NCI-H187 treated with DMSO at 0.1 percent for 48 hours (cell line): ENCODE data around the gene NUDT3.
"Not testable (repeated sequence)": the region's sequence is repeated elsewhere in the genome, so short reads cannot be mapped to it uniquely, and the experiment has no call there.

ENCODE experiments used
- DNase-seq: peaks from one replicate; lab custom pipeline; 2025; lab: John Stamatoyannopoulos, UW

NUDT3 gene

GRCh38 chr6:34370361-34370760 is 22.1 kb downstream of the NUDT3 start:
- no peak for DNase-seq

- DNase-seq = no peak
These were observed 23.1 kb downstream of the NUDT3 start for GRCh38 chr6:34369385-34369784.

- DNase-seq = no peak
These were observed 25.9 kb downstream of the NUDT3 start for GRCh38 chr6:34366639-34366921.

- not testable (repeated sequence) for DNase-seq
These were observed 26.5 kb downstream of the NUDT3 start for GRCh38 chr6:34365781-34366638.

- DNase-seq = not testable (repeated sequence)
These were observed 28.8 kb downstream of the NUDT3 start for GRCh38 chr6:34363681-34364075.

GRCh38 chr6:34362909-34363680 is 29.4 kb downstream of the NUDT3 start:
- no peak for DNase-seq

GRCh38 chr6:34362176-34362575 is 30.3 kb downstream of the NUDT3 start:
- DNase-seq = no peak

GRCh38 chr6:34360556-34360955 is 31.9 kb downstream of the NUDT3 start:
- DNase-seq = no peak

GRCh38 chr6:34359418-34360158 is 32.9 kb downstream of the NUDT3 start:
- no peak for DNase-seq

GRCh38 chr6:34358389-34358905 is 34.0 kb downstream of the NUDT3 start:
- DNase-seq = peak; percentile 1

- DNase-seq = no peak
These were observed 34.5 kb downstream of the NUDT3 start for GRCh38 chr6:34357937-34358336.

GRCh38 chr6:34355889-34356288 is 36.6 kb downstream of the NUDT3 start:
- DNase-seq = no peak

- DNase-seq = not testable (repeated sequence)
These were observed 38.2 kb downstream of the NUDT3 start for GRCh38 chr6:34354230-34354629.

GRCh38 chr6:34353530-34353929 is 38.9 kb downstream of the NUDT3 start:
- DNase-seq = not testable (repeated sequence)

- DNase-seq = no peak
These were observed 40.0 kb downstream of the NUDT3 start for GRCh38 chr6:34352305-34352937.

GRCh38 chr6:34350934-34351217 is 41.6 kb downstream of the NUDT3 start:
- no peak for DNase-seq

- DNase-seq = no peak
These were observed 42.1 kb downstream of the NUDT3 start for GRCh38 chr6:34350137-34350933.

GRCh38 chr6:34349211-34349610 is 43.3 kb downstream of the NUDT3 start:
- DNase-seq = no peak

GRCh38 chr6:34347303-34347702 is 45.2 kb downstream of the NUDT3 start:
- DNase-seq = no peak

GRCh38 chr6:34346175-34347119 is 46.0 kb downstream of the NUDT3 start:
- no peak for DNase-seq
